Lung (tissue), 12 donors: Measurements from ENCODE around the gene SPTBN1. TPM values are rescaled to one million over a fixed set of nuclear protein-coding genes. Genes with fewer than 3 reads are reported as not detected.

Source experiments
- ATAC-seq: fragments of 200-7000 bp; cut with Tn5 transposase; one replicate; pipeline ENCODE4 v1.9.1; 2020; ENCODE audit warnings: moderate number of reproducible peaks; ENCODE audit not compliant: insufficient read depth, low FRiP score
- DNase-seq, 3 donors: peaks; one replicate each; pipeline ENCODE4 v3.0.0-alpha.2; 2013 to 2017
- H3K27ac ChIP-seq, 2 donors: one replicate each; pipeline ENCODE4 v1.5.1; 2013; ENCODE audit warnings: mild to moderate bottlenecking in 2 of 2, moderate library complexity in 2 of 2, control low read depth in 1 of 2, inconsistent platforms in 1 of 2, low read depth in 1 of 2, low read length in 1 of 2
- H3K27me3 ChIP-seq, 3 donors: one replicate each; pipeline ENCODE4 v1.5.1; 2013; ENCODE audit warnings: low read length in 2 of 3; ENCODE audit not compliant: control insufficient read depth in 3 of 3, insufficient read depth in 3 of 3
- H3K36me3 ChIP-seq, 4 donors: one replicate each; pipeline ENCODE4 v1.5.1; 2013; ENCODE audit warnings: low read length in 4 of 4, mild to moderate bottlenecking in 1 of 4, moderate library complexity in 1 of 4; ENCODE audit not compliant: control insufficient read depth in 4 of 4, insufficient read depth in 4 of 4
- H3K4me1 ChIP-seq, 5 donors: one replicate each; pipeline ENCODE4 v1.5.1; 2013; ENCODE audit warnings: low read length in 5 of 5, mild to moderate bottlenecking in 2 of 5, moderate library complexity in 1 of 5; ENCODE audit not compliant: control insufficient read depth in 5 of 5, insufficient read depth in 5 of 5
- H3K4me3 ChIP-seq: one replicate; pipeline ENCODE4 v1.5.1; 2013; ENCODE audit warnings: mild to moderate bottlenecking, control low read depth, moderate library complexity
- H3K9ac ChIP-seq, 2 donors: one replicate each; pipeline ENCODE4 v1.5.1; 2013; ENCODE audit warnings: low read length in 2 of 2, control low read depth in 1 of 2; ENCODE audit not compliant: insufficient read depth in 1 of 2
- H3K9me3 ChIP-seq, 4 donors: one replicate each; pipeline ENCODE4 v1.5.1; 2013; ENCODE audit warnings: low read length in 3 of 4, mild to moderate bottlenecking in 1 of 4, moderate library complexity in 1 of 4; ENCODE audit not compliant: control insufficient read depth in 4 of 4, insufficient read depth in 3 of 4
- CTCF ChIP-seq: IDR thresholded peaks from 2 replicates; pipeline ENCODE4 v1.5.1; 2012; ENCODE audit warnings: mild to moderate bottlenecking; ENCODE audit errors: control extremely low read depth, extremely low read depth
- WGBS, 2 donors: extraction: QIAGEN DNeasy Blood & Tissue Kit; methylation state at CpG; one replicate each; pipeline ENCODE4 v1.1.7; 2013; 5-methylcytosine and 5-hydroxymethylcytosine counted together
- polyA plus RNA-seq, 2 donors: library from polyadenylated mRNA; stranded (reverse); fragments of 200-250 nt; gene quantifications; one replicate each; pipeline ENCODE4 v1.2.1, GENCODE V29; 2013
- total RNA-seq, 2 donors: library from RNA; depleted of rRNA in 1 of 2; stranded (reverse); fragments of >200 nt in 1 of 2; gene quantifications; one replicate each; pipeline ENCODE4 v1.2.1, GENCODE V29; 2014 to 2021
- donor health status: control.
- donor health status: control.
- donor health status: Bipolar disorder and iron deficiency.
- donor health status: healthy.
- donor health status: DM: yes; HTN: yes; CAD: no.

The SPTBN1 gene
- total and polyA plus RNA-seq, 4 donors, result 89.4 to 715 (median 275) TPM

- peaks cover 12 to 50% (median 35%) of the 10 kb centered on the region in 5 donors for H3K4me1 ChIP-seq
- no peaks in the 10 kb centered on the region for H3K9me3 ChIP-seq
- no peak overlapping the region for H3K4me3 ChIP-seq
- ATAC-seq, result no peak
- no peak for DNase-seq
- H3K9ac ChIP-seq, result no peak overlapping the region
- H3K27ac ChIP-seq, result no peak overlapping the region
- TF ChIP-seq CTCF, result no peak
- H3K27me3 ChIP-seq, result no peaks in the 10 kb centered on the region
- 33 to 55% methylated on average over 4 of the region's 4 CpGs for WGBS, 2 donors
- H3K36me3 ChIP-seq, result peaks cover 0 to 9% (median 5%) of the 10 kb centered on the region in 4 donors
These were observed 40.8 kb downstream of the SPTBN1 start for GRCh38 chr2:54496920-54497319.

- H3K9me3 ChIP-seq, result no peaks in the 10 kb centered on the region
- ATAC-seq, result no peak
- no peaks in the 10 kb centered on the region for H3K27me3 ChIP-seq
- peak overlapping the region; percentile 40 to 53 for H3K27ac ChIP-seq
- 70 to 73% methylated on average over 8 of the region's 8 CpGs for WGBS, 2 donors
- H3K36me3 ChIP-seq, result peaks cover 0 to 13% (median 4%) of the 10 kb centered on the region in 4 donors
- no peak overlapping the region for H3K9ac ChIP-seq
- TF ChIP-seq CTCF, result no peak
- no peak overlapping the region for H3K4me3 ChIP-seq
- H3K4me1 ChIP-seq, result peaks cover 23 to 61% (median 46%) of the 10 kb centered on the region in 5 donors
- DNase-seq, result peak; percentile 35 to 70 (median 51)
These were observed 41.9 kb downstream of the SPTBN1 start for GRCh38 chr2:54497763-54498680.

GRCh38 chr2:54499661-54500060 lies 43.5 kb downstream of the SPTBN1 start:
- DNase-seq (peak; percentile 61 to 98 (median 98)), ATAC-seq (no peak)
- H3K36me3 ChIP-seq, result peaks cover 0 to 6% (median 2%) of the 10 kb centered on the region in 4 donors
- no peaks in the 10 kb centered on the region for H3K9me3 ChIP-seq
- peak overlapping the region in 1 of 2 donors; percentile 46 for H3K9ac ChIP-seq
- H3K27ac ChIP-seq, result no peak overlapping the region
- peaks cover 27 to 77% (median 53%) of the 10 kb centered on the region in 5 donors for H3K4me1 ChIP-seq
- no peak for TF ChIP-seq CTCF
- H3K4me3 ChIP-seq, result no peak overlapping the region
- WGBS, 2 donors, result 53 to 74% methylated on average over 2 of the region's 2 CpGs
- no peaks in the 10 kb centered on the region for H3K27me3 ChIP-seq
